ENCODE measurements around the gene KCNMA1. TPM values are rescaled to one million over a fixed set of nuclear protein-coding genes. Genes with fewer than 3 reads are reported as not detected.

The KCNMA1 gene
- total RNA-seq, 1 experiment from 2014 or later, result 20.7 TPM

GRCh38 chr10:76917071-76917470 is 720.5 kb downstream of the KCNMA1 start:
- no peak for TF ChIP-seq CTCF (IDR thresholded peaks at IDR 0.05; ENCODE audit: insufficient read depth in 1 of 2, low read depth in 1 of 2, low read length in 1 of 2, severe bottlenecking in 1 of 2, unreplicated experiment in 1 of 2)
- no peaks in the 10 kb centered on the region for H3K9me3 ChIP-seq
- H3K36me3 Mint-ChIP-seq (ENCODE audit: insufficient read depth, unreplicated experiment), result no peaks in the 10 kb centered on the region
- intact Hi-C loops (cut with micrococcal nuclease; ENCODE audit: unreplicated experiment), result no loop called here
- H3K36me3 ChIP-seq (ENCODE audit: control insufficient read depth, insufficient read depth, low read length), result no peaks in the 10 kb centered on the region
- DNase-seq, result no peak
- no peaks in the 10 kb centered on the region for H3K4me1 ChIP-seq
- no peaks in the 10 kb centered on the region for H3K9me3 Mint-ChIP-seq (ENCODE audit: unreplicated experiment)
- ChIA-PET POLR2A (no interaction called here), CTCF (no interaction called here)
- H3K4me3 Mint-ChIP-seq (ENCODE audit: unreplicated experiment), result no peak overlapping the region
- no TSS peak for BruUV-seq (replicated peaks)
- peaks cover 3% of the 10 kb centered on the region for H3K27me3 Mint-ChIP-seq (ENCODE audit: insufficient read depth, unreplicated experiment)
- H3K27me3 ChIP-seq (replicated peaks; ENCODE audit: control insufficient read depth, insufficient read depth, low read length), result no peaks in the 10 kb centered on the region; the same call in 1 of the 2 replicates
- H3K27ac Mint-ChIP-seq (ENCODE audit: unreplicated experiment), result no peak overlapping the region
- H3K4me1 Mint-ChIP-seq (ENCODE audit: low read depth, unreplicated experiment), result no peaks in the 10 kb centered on the region
- no peak overlapping the region for H3K4me3 ChIP-seq (ENCODE audit: low read depth, low read length)

DNA sequence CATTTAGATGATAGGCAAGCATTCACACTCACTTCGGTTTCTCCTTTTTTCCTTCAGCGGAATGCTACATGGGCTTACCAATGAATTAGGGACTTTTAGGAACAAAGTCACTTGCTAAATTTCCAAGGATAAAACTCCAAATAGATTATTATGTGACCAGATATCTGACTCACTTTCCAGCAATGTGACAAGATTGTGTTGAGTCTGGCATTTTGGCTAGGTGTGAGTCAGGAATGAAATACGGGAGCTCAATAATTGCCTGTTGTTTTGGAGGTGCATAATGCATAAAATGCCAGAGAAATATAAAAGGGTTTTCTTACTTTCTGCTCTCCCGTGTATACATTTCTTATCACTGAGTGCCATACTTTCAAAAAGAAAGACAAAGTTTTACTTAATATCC is 721.1 kb downstream of the KCNMA1 start:
- Mint-ChIP-seq H3K4me3 (ENCODE audit: unreplicated experiment) (no peak overlapping the region), H3K4me1 (ENCODE audit: low read depth, unreplicated experiment) (no peaks in the 10 kb centered on the region), H3K9me3 (ENCODE audit: unreplicated experiment) (no peaks in the 10 kb centered on the region), H3K27ac (ENCODE audit: unreplicated experiment) (no peak overlapping the region), H3K36me3 (ENCODE audit: insufficient read depth, unreplicated experiment) (no peaks in the 10 kb centered on the region), H3K27me3 (ENCODE audit: insufficient read depth, unreplicated experiment) (peaks cover 3% of the 10 kb centered on the region)
- no peaks in the 10 kb centered on the region for H3K36me3 ChIP-seq (ENCODE audit: control insufficient read depth, insufficient read depth, low read length)
- H3K27me3 ChIP-seq (replicated peaks; ENCODE audit: control insufficient read depth, insufficient read depth, low read length), result no peaks in the 10 kb centered on the region; the same call in 1 of the 2 replicates
- no TSS peak for BruUV-seq (replicated peaks)
- ChIA-PET POLR2A (no interaction called here), CTCF (no interaction called here)
- no peak overlapping the region for H3K4me3 ChIP-seq (ENCODE audit: low read depth, low read length)
- no peak for DNase-seq
- intact Hi-C loops (cut with micrococcal nuclease; ENCODE audit: unreplicated experiment), result no loop called here
- TF ChIP-seq CTCF (IDR thresholded peaks at IDR 0.05; ENCODE audit: insufficient read depth in 1 of 2, low read depth in 1 of 2, low read length in 1 of 2, severe bottlenecking in 1 of 2, unreplicated experiment in 1 of 2), result no peak
- H3K4me1 ChIP-seq, result no peaks in the 10 kb centered on the region
- H3K9me3 ChIP-seq, result no peaks in the 10 kb centered on the region

- Histone ChIP-seq H3K36me3 (ENCODE audit: control insufficient read depth, insufficient read depth, low read length) (no peaks in the 10 kb centered on the region), H3K4me1 (no peaks in the 10 kb centered on the region), H3K9me3 (no peaks in the 10 kb centered on the region), H3K27me3 (replicated peaks; ENCODE audit: control insufficient read depth, insufficient read depth, low read length) (no peaks in the 10 kb centered on the region; the same call in 1 of the 2 replicates), H3K4me3 (ENCODE audit: low read depth, low read length) (no peak overlapping the region)
- Mint-ChIP-seq H3K9me3 (ENCODE audit: unreplicated experiment) (no peaks in the 10 kb centered on the region), H3K27ac (ENCODE audit: unreplicated experiment) (no peak overlapping the region), H3K4me3 (ENCODE audit: unreplicated experiment) (no peak overlapping the region), H3K36me3 (ENCODE audit: insufficient read depth, unreplicated experiment) (no peaks in the 10 kb centered on the region), H3K4me1 (ENCODE audit: low read depth, unreplicated experiment) (no peaks in the 10 kb centered on the region), H3K27me3 (ENCODE audit: insufficient read depth, unreplicated experiment) (peaks cover 3% of the 10 kb centered on the region)
- TF ChIP-seq CTCF (IDR thresholded peaks at IDR 0.05; ENCODE audit: insufficient read depth in 1 of 2, low read depth in 1 of 2, low read length in 1 of 2, severe bottlenecking in 1 of 2, unreplicated experiment in 1 of 2), result no peak
- DNase-seq, result no peak
- intact Hi-C loops (cut with micrococcal nuclease; ENCODE audit: unreplicated experiment), result no loop called here
- BruUV-seq (replicated peaks), result no TSS peak
- ChIA-PET POLR2A (no interaction called here), CTCF (no interaction called here)
Measured at GRCh38 chr10:76915316-76915715, 722.3 kb downstream of the KCNMA1 start.
